ENCODE measurements around the gene RASGRF1.

The RASGRF1 gene

GRCh38 chr15:79036323-79036722 is 54.3 kb downstream of the RASGRF1 start:
- no peak overlapping the region for H3K4me3 ChIP-seq (replicated peaks; ENCODE audit: insufficient read depth, low read length)
- H3K27ac ChIP-seq (replicated peaks) = no peak overlapping the region
- TF ChIP-seq POLR2AphosphoS5 (IDR thresholded peaks at IDR 0.05; ENCODE audit: low read depth) = no peak
- TF ChIP-seq, protein P1, sequence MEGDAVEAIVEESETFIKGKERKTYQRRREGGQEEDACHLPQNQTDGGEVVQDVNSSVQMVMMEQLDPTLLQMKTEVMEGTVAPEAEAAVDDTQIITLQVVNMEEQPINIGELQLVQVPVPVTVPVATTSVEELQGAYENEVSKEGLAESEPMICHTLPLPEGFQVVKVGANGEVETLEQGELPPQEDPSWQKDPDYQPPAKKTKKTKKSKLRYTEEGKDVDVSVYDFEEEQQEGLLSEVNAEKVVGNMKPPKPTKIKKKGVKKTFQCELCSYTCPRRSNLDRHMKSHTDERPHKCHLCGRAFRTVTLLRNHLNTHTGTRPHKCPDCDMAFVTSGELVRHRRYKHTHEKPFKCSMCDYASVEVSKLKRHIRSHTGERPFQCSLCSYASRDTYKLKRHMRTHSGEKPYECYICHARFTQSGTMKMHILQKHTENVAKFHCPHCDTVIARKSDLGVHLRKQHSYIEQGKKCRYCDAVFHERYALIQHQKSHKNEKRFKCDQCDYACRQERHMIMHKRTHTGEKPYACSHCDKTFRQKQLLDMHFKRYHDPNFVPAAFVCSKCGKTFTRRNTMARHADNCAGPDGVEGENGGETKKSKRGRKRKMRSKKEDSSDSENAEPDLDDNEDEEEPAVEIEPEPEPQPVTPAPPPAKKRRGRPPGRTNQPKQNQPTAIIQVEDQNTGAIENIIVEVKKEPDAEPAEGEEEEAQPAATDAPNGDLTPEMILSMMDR (IDR thresholded peaks at IDR 0.05; ENCODE audit: insufficient read depth, low read length) = no peak
- TF ChIP-seq SPI1 (IDR thresholded peaks at IDR 0.05; ENCODE audit: borderline replicate concordance, low read depth) = no peak
- TF ChIP-seq GABPA (IDR thresholded peaks at IDR 0.05; ENCODE audit: low read depth) = no peak
- TF ChIP-seq, protein P2, sequence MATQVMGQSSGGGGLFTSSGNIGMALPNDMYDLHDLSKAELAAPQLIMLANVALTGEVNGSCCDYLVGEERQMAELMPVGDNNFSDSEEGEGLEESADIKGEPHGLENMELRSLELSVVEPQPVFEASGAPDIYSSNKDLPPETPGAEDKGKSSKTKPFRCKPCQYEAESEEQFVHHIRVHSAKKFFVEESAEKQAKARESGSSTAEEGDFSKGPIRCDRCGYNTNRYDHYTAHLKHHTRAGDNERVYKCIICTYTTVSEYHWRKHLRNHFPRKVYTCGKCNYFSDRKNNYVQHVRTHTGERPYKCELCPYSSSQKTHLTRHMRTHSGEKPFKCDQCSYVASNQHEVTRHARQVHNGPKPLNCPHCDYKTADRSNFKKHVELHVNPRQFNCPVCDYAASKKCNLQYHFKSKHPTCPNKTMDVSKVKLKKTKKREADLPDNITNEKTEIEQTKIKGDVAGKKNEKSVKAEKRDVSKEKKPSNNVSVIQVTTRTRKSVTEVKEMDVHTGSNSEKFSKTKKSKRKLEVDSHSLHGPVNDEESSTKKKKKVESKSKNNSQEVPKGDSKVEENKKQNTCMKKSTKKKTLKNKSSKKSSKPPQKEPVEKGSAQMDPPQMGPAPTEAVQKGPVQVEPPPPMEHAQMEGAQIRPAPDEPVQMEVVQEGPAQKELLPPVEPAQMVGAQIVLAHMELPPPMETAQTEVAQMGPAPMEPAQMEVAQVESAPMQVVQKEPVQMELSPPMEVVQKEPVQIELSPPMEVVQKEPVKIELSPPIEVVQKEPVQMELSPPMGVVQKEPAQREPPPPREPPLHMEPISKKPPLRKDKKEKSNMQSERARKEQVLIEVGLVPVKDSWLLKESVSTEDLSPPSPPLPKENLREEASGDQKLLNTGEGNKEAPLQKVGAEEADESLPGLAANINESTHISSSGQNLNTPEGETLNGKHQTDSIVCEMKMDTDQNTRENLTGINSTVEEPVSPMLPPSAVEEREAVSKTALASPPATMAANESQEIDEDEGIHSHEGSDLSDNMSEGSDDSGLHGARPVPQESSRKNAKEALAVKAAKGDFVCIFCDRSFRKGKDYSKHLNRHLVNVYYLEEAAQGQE (IDR thresholded peaks at IDR 0.05; ENCODE audit: insufficient replicate concordance, low read depth) = no peak
- H3K27me3 ChIP-seq (ENCODE audit: insufficient read depth, poor library complexity, severe bottlenecking) = peaks cover 6% of the 10 kb centered on the region
- no peak for DNase-seq (ENCODE audit: low read depth in 1 of 2, low spot score in 1 of 2)

- TF ChIP-seq, protein P2 (IDR thresholded peaks at IDR 0.05; ENCODE audit: insufficient replicate concordance, low read depth) = no peak
- TF ChIP-seq, protein P1 (IDR thresholded peaks at IDR 0.05; ENCODE audit: insufficient read depth, low read length) = no peak
- no peak for TF ChIP-seq POLR2AphosphoS5 (IDR thresholded peaks at IDR 0.05; ENCODE audit: low read depth)
- TF ChIP-seq SPI1 (IDR thresholded peaks at IDR 0.05; ENCODE audit: borderline replicate concordance, low read depth) = no peak
- TF ChIP-seq GABPA (IDR thresholded peaks at IDR 0.05; ENCODE audit: low read depth) = no peak
- no peak for DNase-seq (ENCODE audit: low read depth in 1 of 2, low spot score in 1 of 2)
Observed at GRCh38 chr15:79035814-79036213, 54.8 kb downstream of the RASGRF1 start.

DNA sequence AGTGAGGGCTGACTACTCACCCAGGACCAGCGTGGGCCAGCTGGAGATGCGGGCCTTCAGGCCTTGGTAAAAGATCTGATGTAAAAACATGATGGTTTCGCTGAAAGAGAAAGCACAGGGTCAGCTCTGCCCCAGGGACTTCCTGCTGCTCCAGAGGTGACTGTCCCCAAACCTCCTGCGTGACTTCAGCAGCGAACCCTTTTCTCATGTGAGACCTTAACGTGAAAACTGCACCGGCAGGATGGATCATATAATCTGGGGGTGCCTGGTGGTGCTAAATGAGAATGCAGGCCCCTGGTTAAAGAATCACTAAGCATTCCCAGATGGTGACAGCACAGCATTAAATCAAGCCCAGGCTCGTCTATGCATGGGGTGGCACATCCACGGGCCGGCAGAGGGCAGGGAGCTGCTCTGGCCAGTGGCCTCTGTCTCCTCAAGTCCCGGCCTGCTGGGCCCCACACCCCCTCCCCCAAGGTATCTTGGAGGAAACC is 55.4 kb downstream of the RASGRF1 start:
- TF ChIP-seq, protein P1 (IDR thresholded peaks at IDR 0.05; ENCODE audit: insufficient read depth, low read length) = no peak
- TF ChIP-seq, protein P2 (IDR thresholded peaks at IDR 0.05; ENCODE audit: insufficient replicate concordance, low read depth) = no peak
- TF ChIP-seq GABPA (IDR thresholded peaks at IDR 0.05; ENCODE audit: low read depth) (no peak), SPI1 (IDR thresholded peaks at IDR 0.05; ENCODE audit: borderline replicate concordance, low read depth) (no peak), POLR2AphosphoS5 (IDR thresholded peaks at IDR 0.05; ENCODE audit: low read depth) (no peak)
- no peak overlapping the region for H3K27ac ChIP-seq (replicated peaks)
- no peak overlapping the region for H3K4me3 ChIP-seq (replicated peaks; ENCODE audit: insufficient read depth, low read length)
- H3K27me3 ChIP-seq (ENCODE audit: insufficient read depth, poor library complexity, severe bottlenecking) = peaks cover 6% of the 10 kb centered on the region
- no peak for DNase-seq (ENCODE audit: low read depth in 1 of 2, low spot score in 1 of 2)

More at GRCh38 chr15:79035814-79036213, 54.8 kb downstream of the RASGRF1 start:
- Histone ChIP-seq H3K4me3 (replicated peaks; ENCODE audit: insufficient read depth, low read length) (no peak overlapping the region), H3K27ac (replicated peaks) (no peak overlapping the region), H3K27me3 (ENCODE audit: insufficient read depth, poor library complexity, severe bottlenecking) (peaks cover 6% of the 10 kb centered on the region)
